GM18505 (cell line): ENCODE measurements around the gene B3GNT5.

Source experiments
- ATAC-seq: cut with Tn5 transposase; IDR thresholded peaks from one replicate; pipeline ENCODE4 v1.9.1; 2021; ENCODE audit not compliant: unreplicated experiment
- POLR2A ChIP-seq: IDR thresholded peaks from 4 replicates; pipeline ENCODE4 v1.6.1; 2011; ENCODE audit warnings: borderline replicate concordance; ENCODE audit not compliant: insufficient read depth, insufficient read length; ENCODE audit errors: extremely low read depth

B3GNT5 gene

GRCh38 chr3:183265834-183266417 is 12.9 kb downstream of the B3GNT5 start:
- ATAC-seq: no peak

DNA sequence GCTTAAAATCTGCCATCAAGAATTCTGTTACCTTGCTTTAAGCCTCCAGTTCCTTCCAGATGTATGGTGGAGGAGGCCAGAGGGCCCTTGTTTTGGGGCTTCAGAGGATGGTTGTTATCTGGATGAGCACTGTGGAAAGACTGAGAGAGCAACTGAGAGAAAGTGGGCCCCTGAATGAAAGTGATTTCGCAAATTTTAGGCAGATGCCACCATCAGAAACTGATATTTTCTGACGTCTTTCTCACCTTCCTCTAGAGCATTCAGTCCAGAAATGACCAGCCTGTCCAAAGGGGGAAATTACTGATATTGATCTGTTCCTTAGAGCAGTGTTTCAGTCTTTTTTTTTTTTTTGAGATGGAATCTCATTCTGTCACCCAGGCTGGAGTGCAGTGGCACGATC is 13.4 kb downstream of the B3GNT5 start:
- ATAC-seq: no peak
- TF ChIP-seq POLR2A: no peak

More at GRCh38 chr3:183265834-183266417, 12.9 kb downstream of the B3GNT5 start:
- no peak for TF ChIP-seq POLR2A

GRCh38 chr3:183267140-183267539 is 14.1 kb downstream of the B3GNT5 start:
- no peak for TF ChIP-seq POLR2A
- no peak for ATAC-seq

- no peak for TF ChIP-seq POLR2A
- no peak for ATAC-seq
Observed at GRCh38 chr3:183268366-183268765, 15.3 kb downstream of the B3GNT5 start.

DNA sequence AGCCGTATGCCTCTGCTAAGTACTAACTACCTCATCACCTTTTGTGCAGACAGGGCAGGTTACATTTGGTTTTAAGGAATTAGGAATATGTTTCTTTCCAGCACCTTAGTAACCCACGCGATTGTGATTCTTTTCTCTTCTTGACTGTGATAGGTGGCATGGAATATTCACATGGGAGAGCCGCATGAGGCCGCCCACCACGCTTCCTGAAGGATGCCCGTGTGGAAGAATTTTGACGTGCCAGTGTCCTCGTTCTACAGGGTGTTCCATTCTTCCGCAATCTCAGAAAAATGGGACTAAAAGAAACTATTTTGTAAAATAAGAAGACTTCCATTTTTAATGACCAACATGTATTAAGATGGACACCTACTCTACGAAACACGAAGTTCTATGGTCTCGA is 16.3 kb downstream of the B3GNT5 start:
- ATAC-seq: no peak
- no peak for TF ChIP-seq POLR2A

DNA sequence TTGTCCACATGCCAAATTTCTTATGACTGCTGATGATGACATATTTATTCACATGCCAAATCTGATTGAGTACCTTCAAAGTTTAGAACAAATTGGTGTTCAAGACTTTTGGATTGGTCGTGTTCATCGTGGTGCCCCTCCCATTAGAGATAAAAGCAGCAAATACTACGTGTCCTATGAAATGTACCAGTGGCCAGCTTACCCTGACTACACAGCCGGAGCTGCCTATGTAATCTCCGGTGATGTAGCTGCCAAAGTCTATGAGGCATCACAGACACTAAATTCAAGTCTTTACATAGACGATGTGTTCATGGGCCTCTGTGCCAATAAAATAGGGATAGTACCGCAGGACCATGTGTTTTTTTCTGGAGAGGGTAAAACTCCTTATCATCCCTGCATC is 17.3 kb downstream of the B3GNT5 start:
- no peak for TF ChIP-seq POLR2A
- no peak for ATAC-seq

DNA sequence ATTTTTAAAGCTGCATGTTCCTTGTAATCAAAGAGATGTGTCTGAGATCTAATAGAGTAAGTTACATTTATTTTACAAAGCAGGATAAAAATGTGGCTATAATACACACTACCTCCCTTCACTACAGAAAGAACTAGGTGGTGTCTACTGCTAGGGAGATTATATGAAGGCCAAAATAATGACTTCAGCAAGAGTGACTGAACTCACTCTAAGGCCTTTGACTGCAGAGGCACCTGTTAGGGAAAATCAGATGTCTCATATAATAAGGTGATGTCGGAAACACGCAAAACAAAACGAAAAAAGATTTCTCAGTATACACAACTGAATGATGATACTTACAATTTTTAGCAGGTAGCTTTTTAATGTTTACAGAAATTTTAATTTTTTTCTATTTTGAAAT is 19.1 kb downstream of the B3GNT5 start:
- ATAC-seq: no peak
- no peak for TF ChIP-seq POLR2A

- no peak for TF ChIP-seq POLR2A
- no peak for ATAC-seq
Observed at GRCh38 chr3:183272791-183273190, 19.7 kb downstream of the B3GNT5 start.

- ATAC-seq: no peak
- no peak for TF ChIP-seq POLR2A
Observed at GRCh38 chr3:183274609-183275008, 21.6 kb downstream of the B3GNT5 start.

DNA sequence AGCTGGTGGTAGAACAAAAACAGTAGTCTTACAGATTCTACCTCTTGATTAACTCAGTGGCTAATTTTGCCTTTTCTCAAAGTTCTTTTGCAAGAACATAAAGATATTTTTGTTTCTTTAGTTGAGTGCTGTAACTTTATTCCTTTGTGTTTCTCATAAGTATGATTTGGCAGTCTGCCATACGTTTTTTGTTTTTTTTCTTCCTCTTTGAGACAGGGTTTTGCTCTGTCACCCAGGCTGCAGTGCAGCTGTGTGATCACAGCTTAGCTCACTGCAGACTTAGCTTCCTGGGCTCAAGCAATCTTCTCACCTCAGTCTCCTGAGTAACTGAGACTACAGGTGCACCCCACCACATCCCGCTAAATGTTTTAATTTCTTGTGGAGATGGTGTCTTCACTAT is 22.4 kb downstream of the B3GNT5 start:
- TF ChIP-seq POLR2A: no peak
- ATAC-seq: no peak

DNA sequence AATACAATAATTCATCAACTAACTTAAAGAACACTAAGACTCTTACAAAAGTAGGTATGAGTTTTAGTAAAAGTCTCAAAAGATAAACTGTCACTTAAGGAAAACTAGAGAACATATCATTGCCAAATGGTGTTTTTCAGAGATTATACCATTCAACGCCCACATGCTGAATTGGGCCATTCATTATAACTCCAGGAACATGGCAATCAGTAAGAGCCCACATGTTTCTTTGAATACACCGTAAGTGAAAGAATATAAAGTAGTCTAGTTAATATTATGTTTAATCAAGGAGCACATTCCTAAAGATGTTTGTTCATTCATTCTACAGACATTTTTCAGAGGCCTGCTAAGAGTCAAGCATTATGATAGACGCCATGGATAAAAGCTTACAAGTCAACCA is 22.9 kb downstream of the B3GNT5 start:
- no peak for TF ChIP-seq POLR2A
- no peak for ATAC-seq

- no peak for TF ChIP-seq POLR2A
- no peak for ATAC-seq
Observed at GRCh38 chr3:183277260-183277659, 24.2 kb downstream of the B3GNT5 start.

DNA sequence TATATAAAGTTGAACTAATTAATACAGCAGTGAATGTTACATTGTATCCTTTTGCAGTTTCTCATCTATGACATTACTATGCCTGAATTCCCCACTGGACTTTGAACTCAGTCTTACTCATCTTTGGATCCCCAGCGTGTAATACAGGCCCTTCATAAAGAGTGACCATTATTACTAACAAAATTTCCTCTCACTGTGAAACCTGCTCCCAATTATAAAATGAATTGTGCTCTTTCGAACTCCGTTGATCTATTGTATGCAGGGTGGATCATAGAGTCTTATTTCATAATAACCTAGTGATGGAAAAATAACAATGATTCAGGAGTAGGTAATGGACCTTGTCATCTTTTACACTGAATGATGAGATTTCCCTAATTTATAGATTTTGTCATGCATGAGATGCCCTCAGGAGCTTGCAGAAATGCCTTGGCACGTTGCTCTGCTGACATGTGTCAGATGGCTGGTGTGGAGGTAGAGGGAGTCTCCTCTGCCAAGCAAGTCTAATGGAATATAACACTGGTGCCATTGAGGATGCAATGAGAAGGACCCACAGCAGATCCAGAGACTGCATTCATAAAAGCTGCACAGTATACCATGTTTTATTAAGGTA is 25.5 kb downstream of the B3GNT5 start:
- no peak for TF ChIP-seq POLR2A
- no peak for ATAC-seq

DNA sequence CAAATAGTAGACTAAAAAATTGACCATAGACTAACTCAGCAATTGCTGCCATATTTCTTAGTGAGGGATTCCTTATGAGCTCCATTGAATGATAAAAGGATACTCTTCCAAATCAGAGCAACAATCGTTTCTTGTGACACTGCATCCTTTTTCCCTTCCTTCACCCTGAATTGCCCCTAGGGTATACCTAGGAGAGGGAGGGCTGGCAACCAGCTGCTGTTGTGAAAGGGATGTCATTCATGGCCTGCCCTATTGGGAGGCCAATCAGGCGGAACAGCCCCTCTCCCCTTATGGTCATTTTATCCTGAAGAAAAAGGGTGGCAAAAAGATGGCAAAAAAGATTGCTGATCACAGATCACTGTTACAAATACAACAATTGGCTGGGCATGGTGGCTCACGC is 26.3 kb downstream of the B3GNT5 start:
- TF ChIP-seq POLR2A: no peak
- no peak for ATAC-seq
